Adipocyte (in vitro differentiated cells): ENCODE measurements around the gene DARS1.

Experiments used
- DNase-seq: peaks from one replicate; pipeline ENCODE4 v3.0.0-alpha.2; 2015; ENCODE audit warnings: low read depth
- H3K27me3 ChIP-seq: replicated peaks from 2 replicates; pipeline ENCODE4 v1.7.0; 2013; ENCODE audit warnings: mild to moderate bottlenecking, low read length, moderate library complexity; ENCODE audit not compliant: control insufficient read depth, insufficient read depth
- H3K36me3 ChIP-seq: 2 replicates; pipeline ENCODE4 v1.7.0; 2013; ENCODE audit warnings: low read length, mild to moderate bottlenecking, moderate library complexity; ENCODE audit not compliant: control insufficient read depth, insufficient read depth, severe bottlenecking
- H3K4me1 ChIP-seq: 2 replicates; pipeline ENCODE4 v1.7.0; 2013; ENCODE audit warnings: mild to moderate bottlenecking, low read length, moderate library complexity; ENCODE audit not compliant: control insufficient read depth, insufficient read depth
- H3K4me3 ChIP-seq: 2 replicates; pipeline ENCODE4 v1.7.0; 2013; ENCODE audit warnings: mild to moderate bottlenecking, low read length, moderate library complexity
- H3K9ac ChIP-seq: 2 replicates; pipeline ENCODE4 v1.7.0; 2013; ENCODE audit warnings: mild to moderate bottlenecking, low read length, moderate library complexity
- H3K9me3 ChIP-seq: 2 replicates; pipeline ENCODE4 v1.7.0; 2013; ENCODE audit warnings: mild to moderate bottlenecking, low read length, moderate library complexity; ENCODE audit not compliant: control insufficient read depth

DARS1 gene

DNA sequence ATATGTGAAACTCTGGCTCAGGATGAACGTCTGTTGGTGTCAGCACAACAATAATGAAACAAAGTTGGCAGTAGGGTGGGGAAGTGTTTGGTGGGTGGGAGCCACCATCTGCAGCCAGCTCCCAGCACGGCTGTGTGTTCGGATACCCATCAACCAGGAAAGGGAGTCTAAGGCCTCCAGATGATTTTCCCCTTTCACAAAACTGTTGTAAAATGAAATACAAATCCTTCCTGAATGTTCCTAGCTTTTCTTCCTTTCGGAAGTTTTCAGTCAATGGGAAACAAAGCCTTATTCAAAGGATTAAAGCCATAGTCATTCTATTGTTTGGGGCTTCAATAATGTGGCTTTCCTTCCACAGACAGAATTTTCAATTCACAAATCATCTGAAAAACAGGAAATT is 14.5 kb upstream of the DARS1 start:
- H3K4me3 ChIP-seq = no peak overlapping the region
- H3K27me3 ChIP-seq = no peaks in the 10 kb centered on the region
- H3K4me1 ChIP-seq = no peaks in the 10 kb centered on the region
- H3K9ac ChIP-seq = no peak overlapping the region
- DNase-seq = no peak
- H3K36me3 ChIP-seq = no peaks in the 10 kb centered on the region
- no peaks in the 10 kb centered on the region for H3K9me3 ChIP-seq

GRCh38 chr2:135998879-135999278 is 13.5 kb upstream of the DARS1 start:
- no peak for DNase-seq
- no peaks in the 10 kb centered on the region for H3K4me1 ChIP-seq
- H3K4me3 ChIP-seq = no peak overlapping the region
- no peaks in the 10 kb centered on the region for H3K9me3 ChIP-seq
- no peaks in the 10 kb centered on the region for H3K36me3 ChIP-seq
- H3K27me3 ChIP-seq = no peaks in the 10 kb centered on the region
- H3K9ac ChIP-seq = no peak overlapping the region

DNA sequence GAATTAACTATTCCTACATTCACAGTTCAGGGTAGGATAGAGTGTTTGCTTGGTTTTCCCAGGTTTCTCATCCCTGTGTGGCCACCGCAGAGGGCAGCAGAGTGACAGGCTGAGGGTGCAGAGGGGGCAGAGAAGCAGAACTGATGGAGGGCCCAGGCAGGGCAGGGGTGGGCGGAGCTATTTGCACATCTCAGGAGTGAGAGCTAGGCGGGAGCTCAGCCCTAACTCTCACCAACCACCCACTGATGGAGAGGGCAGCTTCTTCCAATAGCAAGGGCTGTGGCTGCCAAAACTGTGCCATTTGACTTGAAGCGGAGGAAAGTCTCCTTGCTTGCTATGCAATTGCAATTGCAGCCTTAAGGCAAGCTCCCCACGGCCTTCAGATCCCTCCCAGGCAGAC is 12.0 kb upstream of the DARS1 start:
- no peak overlapping the region for H3K9ac ChIP-seq
- no peak for DNase-seq
- no peaks in the 10 kb centered on the region for H3K9me3 ChIP-seq
- H3K4me3 ChIP-seq = no peak overlapping the region
- H3K4me1 ChIP-seq = no peaks in the 10 kb centered on the region
- no peaks in the 10 kb centered on the region for H3K36me3 ChIP-seq
- H3K27me3 ChIP-seq = no peaks in the 10 kb centered on the region

DNA sequence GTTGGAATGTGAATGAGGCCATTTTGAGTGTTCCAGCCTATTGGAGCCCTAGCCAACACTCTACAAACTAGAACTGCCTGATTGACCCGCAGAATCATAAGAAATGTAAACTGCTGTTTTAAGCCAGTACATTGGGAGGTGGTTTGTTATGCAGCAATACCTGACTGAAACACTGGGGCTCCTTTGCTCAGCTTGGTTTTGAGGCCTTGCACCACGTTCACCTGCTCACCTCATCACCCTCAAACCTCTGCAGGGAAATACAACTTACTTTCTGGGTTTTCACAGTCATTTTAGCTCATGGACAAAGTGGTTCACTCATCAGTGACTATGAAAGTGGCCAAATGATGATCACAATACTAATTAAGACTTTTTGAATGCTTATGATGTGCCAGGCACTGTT is 10.9 kb upstream of the DARS1 start:
- Histone ChIP-seq H3K9me3 (no peaks in the 10 kb centered on the region), H3K27me3 (no peaks in the 10 kb centered on the region), H3K36me3 (no peaks in the 10 kb centered on the region), H3K9ac (no peak overlapping the region), H3K4me3 (no peak overlapping the region), H3K4me1 (peaks cover 7% of the 10 kb centered on the region)
- no peak for DNase-seq

GRCh38 chr2:135994281-135994680 is 8.9 kb upstream of the DARS1 start:
- Histone ChIP-seq H3K9ac (no peak overlapping the region), H3K9me3 (no peaks in the 10 kb centered on the region), H3K36me3 (no peaks in the 10 kb centered on the region), H3K27me3 (no peaks in the 10 kb centered on the region), H3K4me3 (no peak overlapping the region), H3K4me1 (peaks cover 10% of the 10 kb centered on the region)
- DNase-seq = no peak

GRCh38 chr2:135993421-135993820 is 8.0 kb upstream of the DARS1 start:
- Histone ChIP-seq H3K4me3 (no peak overlapping the region), H3K9ac (no peak overlapping the region), H3K36me3 (no peaks in the 10 kb centered on the region), H3K4me1 (peaks cover 10% of the 10 kb centered on the region), H3K27me3 (no peaks in the 10 kb centered on the region), H3K9me3 (no peaks in the 10 kb centered on the region)
- no peak for DNase-seq

DNA sequence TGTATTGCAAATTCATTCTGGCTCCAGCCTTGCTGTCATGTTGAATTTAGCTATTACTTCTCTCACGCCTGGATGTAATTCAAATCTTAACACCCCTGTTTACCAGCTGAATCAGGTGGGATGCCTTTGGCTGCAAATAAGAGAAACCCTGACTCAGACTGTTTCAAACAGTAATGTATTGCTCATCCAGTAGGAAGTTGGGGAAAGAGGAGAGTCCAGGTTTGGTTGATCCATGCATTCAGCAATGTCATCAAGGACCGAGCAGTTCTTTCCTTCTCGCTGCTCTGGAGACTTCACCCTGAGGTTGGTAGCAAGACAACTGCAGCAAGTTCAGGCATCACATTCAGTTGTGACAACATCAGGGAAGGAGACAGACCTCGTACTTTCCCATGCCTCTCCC is 6.4 kb upstream of the DARS1 start:
- H3K9ac ChIP-seq = no peak overlapping the region
- no peak overlapping the region for H3K4me3 ChIP-seq
- no peak for DNase-seq
- H3K9me3 ChIP-seq = no peaks in the 10 kb centered on the region
- H3K36me3 ChIP-seq = no peaks in the 10 kb centered on the region
- peaks cover 10% of the 10 kb centered on the region for H3K4me1 ChIP-seq
- H3K27me3 ChIP-seq = no peaks in the 10 kb centered on the region

- H3K9ac ChIP-seq = no peak overlapping the region
- no peaks in the 10 kb centered on the region for H3K36me3 ChIP-seq
- no peak overlapping the region for H3K4me3 ChIP-seq
- H3K27me3 ChIP-seq = no peaks in the 10 kb centered on the region
- DNase-seq = no peak
- peaks cover 25% of the 10 kb centered on the region for H3K4me1 ChIP-seq
- H3K9me3 ChIP-seq = no peaks in the 10 kb centered on the region
These were observed 2.0 kb upstream of the DARS1 start for GRCh38 chr2:135987441-135987840.

- peak overlapping the region; percentile 90 for H3K4me3 ChIP-seq
- H3K36me3 ChIP-seq = peaks cover 7% of the 10 kb centered on the region
- H3K9me3 ChIP-seq = no peaks in the 10 kb centered on the region
- H3K9ac ChIP-seq = no peak overlapping the region
- peaks cover 20% of the 10 kb centered on the region for H3K4me1 ChIP-seq
- no peak for DNase-seq
- H3K27me3 ChIP-seq = no peaks in the 10 kb centered on the region
These were observed 1.1 kb upstream of the DARS1 start for GRCh38 chr2:135986507-135986906.

DNA sequence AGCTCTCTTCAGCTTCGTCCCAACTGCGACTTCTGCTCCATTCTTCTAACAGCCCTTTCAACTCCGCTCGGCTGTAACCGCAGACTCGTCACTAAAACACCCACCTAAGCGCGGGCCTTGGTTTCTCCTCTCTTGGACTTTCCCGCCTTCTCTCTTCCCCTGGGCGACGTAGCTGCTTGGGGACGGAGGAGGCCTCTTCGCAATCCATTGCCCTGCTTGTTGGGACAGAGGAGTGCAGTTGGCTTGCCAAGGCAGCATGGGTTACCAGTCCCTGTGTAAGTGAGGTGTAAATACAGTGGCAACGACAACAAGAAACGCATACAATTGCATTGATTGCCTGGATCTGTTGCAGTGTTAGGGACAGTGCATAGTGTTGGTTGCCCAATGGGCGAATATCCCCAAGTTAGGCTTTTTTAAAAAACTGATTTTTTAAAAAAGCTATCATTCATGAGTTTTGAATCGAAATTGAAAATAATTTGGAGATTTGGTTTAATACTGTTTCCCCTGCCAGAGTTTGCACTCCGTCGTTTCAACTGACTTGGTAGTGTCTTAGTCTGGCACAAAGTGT is 484 bp upstream of the DARS1 start:
- Histone ChIP-seq H3K4me1 (peaks cover 16% of the 10 kb centered on the region), H3K9ac (peak overlapping the region; percentile 98), H3K4me3 (peak overlapping the region; percentile 90), H3K9me3 (no peaks in the 10 kb centered on the region), H3K27me3 (no peaks in the 10 kb centered on the region), H3K36me3 (peaks cover 13% of the 10 kb centered on the region)
- DNase-seq = no peak

DNA sequence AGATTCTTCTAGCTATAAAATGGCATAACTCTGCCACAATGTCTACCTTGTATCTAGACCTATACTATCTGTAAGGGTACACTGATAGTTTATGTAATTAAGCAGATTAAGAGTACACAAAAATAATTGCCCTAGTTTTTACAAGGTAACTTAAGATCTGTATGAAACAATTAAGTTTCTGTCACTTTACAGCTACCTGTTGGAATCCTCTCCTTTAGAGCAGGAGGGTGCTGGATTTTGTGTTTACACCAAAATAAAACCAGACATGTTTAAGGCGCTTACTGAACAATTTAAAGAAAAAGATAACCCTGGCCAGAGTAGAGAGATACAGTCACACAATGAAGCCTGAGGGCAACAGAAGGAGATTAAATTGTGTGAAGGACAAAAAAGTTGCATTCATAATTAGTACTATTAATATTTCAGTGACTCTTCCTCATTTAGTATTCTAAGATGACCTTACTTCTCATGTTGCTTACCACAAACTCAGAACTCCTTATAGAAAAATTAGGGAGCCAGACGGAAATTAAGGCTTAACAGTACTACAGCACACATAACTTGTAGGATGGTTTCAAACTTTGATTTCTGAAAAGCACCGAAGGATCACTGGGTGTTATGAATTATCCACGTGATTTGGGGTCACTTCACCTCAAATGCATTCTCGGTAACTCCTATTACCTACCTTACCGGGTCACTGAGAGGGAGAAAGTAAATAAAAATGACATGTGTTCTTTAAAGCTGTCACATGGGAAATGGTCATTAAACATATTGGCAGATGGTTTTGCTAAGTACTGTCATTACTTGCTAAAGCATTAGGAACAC is 1.0 kb downstream of the DARS1 start:
- no peak for DNase-seq
- H3K36me3 ChIP-seq = peaks cover 28% of the 10 kb centered on the region
- H3K9me3 ChIP-seq = no peaks in the 10 kb centered on the region
- H3K4me1 ChIP-seq = peaks cover 16% of the 10 kb centered on the region
- H3K9ac ChIP-seq = peak overlapping the region; percentile 98
- H3K27me3 ChIP-seq = no peaks in the 10 kb centered on the region
- peak overlapping the region; percentile 90 for H3K4me3 ChIP-seq
